OCI-LY7 (cell line): ENCODE results near the gene ABCG2. TPM values are rescaled to one million over a fixed set of nuclear protein-coding genes. Genes with fewer than 3 reads are reported as not detected.

ENCODE experiments used
- BruUV-seq: library from RNA; stranded (reverse); fragments of 400-500 nt; replicated peaks from 2 replicates; lab custom pipeline; 2021; lab: Mats Ljungman, UMichigan
- CTCF ChIA-PET: fragments of 300-600 bp; sonication (Branson Sonifier 250); formaldehyde crosslinking; loops from one replicate; lab custom pipeline; 2022; ENCODE audit warnings: antibody characterized with exemption; ENCODE audit not compliant: unreplicated experiment; lab: Charles Lee
- POLR2A ChIA-PET: fragments of 300-600 bp; sonication (Branson Sonifier 250); formaldehyde crosslinking; loops from one replicate; lab custom pipeline; 2022; ENCODE audit warnings: antibody characterized with exemption; lab: Charles Lee
- DNase-seq: peaks from one replicate; pipeline ENCODE4 v3.0.0-alpha.2; 2015; ENCODE audit warnings: low spot score
- H2AFZ ChIP-seq: fragments of 200-600 bp; sonication (generic), shearing (Covaris generic); 2 replicates; pipeline ENCODE4 v1.6.1; 2014; ENCODE audit warnings: mild to moderate bottlenecking, antibody characterized with exemption, low read length, moderate library complexity
- H3K27ac ChIP-seq: fragments of 200-600 bp; sonication (generic); 2 replicates; pipeline ENCODE4 v1.5.1; 2014; ENCODE audit warnings: mixed run types, low read depth, mild to moderate bottlenecking, moderate library complexity, low read length, inconsistent platforms; ENCODE audit not compliant: poor library complexity, severe bottlenecking
- H3K36me3 ChIP-seq: fragments of 200-600 bp; sonication (generic); 2 replicates; pipeline ENCODE4 v1.6.1; 2014; ENCODE audit warnings: mild to moderate bottlenecking, antibody characterized with exemption, low read length, moderate library complexity, mixed read lengths; ENCODE audit not compliant: insufficient read depth
- H3K4me1 ChIP-seq: fragments of 200-600 bp; sonication (generic); 2 replicates; pipeline ENCODE4 v1.5.1; 2014; ENCODE audit warnings: mild to moderate bottlenecking, low read length; ENCODE audit not compliant: insufficient read depth, poor library complexity, severe bottlenecking
- H3K4me2 ChIP-seq: fragments of 200-600 bp; sonication (generic); 2 replicates; pipeline ENCODE4 v1.6.1; 2014; ENCODE audit warnings: mild to moderate bottlenecking, low read length
- H3K4me3 ChIP-seq: fragments of 200-600 bp; sonication (generic); 2 replicates; pipeline ENCODE4 v1.5.1; 2014; ENCODE audit warnings: mild to moderate bottlenecking, low read depth, low read length; ENCODE audit not compliant: poor library complexity, severe bottlenecking
- H3K79me2 ChIP-seq: fragments of 200-600 bp; sonication (generic); 2 replicates; pipeline ENCODE4 v1.6.1; 2016; ENCODE audit warnings: low read depth, mild to moderate bottlenecking, low read length, moderate library complexity, mixed read lengths; ENCODE audit not compliant: insufficient read depth
- H3K9me2 ChIP-seq: fragments of 200-600 bp; sonication (generic); 2 replicates; pipeline ENCODE4 v1.6.1; 2016; ENCODE audit warnings: mild to moderate bottlenecking, low read length, mixed read lengths; ENCODE audit not compliant: insufficient read depth
- H3K9me3 ChIP-seq: fragments of 200-600 bp; sonication (generic); 2 replicates; pipeline ENCODE4 v1.6.1; 2014; ENCODE audit warnings: mild to moderate bottlenecking, mixed run types, low read length, mixed read lengths
- H4K20me1 ChIP-seq: fragments of 200-600 bp; sonication (generic); 2 replicates; pipeline ENCODE4 v1.6.1; 2014; ENCODE audit warnings: mild to moderate bottlenecking, antibody characterized with exemption, low read length, moderate library complexity, mixed read lengths; ENCODE audit not compliant: insufficient read depth
- CTCF ChIP-seq: fragments of 200-600 bp; sonication (generic); conservative IDR thresholded peaks from 2 replicates; pipeline ENCODE4 v1.5.1; 2014; ENCODE audit warnings: mild to moderate bottlenecking, antibody characterized with exemption, low read length, moderate library complexity, mixed read lengths
- EZH2phosphoT487 ChIP-seq: fragments of 200-600 bp; sonication (generic); IDR thresholded peaks from 2 replicates; pipeline ENCODE4 v1.6.1; 2018; ENCODE audit warnings: low read depth, borderline replicate concordance, mild to moderate bottlenecking, mixed run types, antibody characterized with exemption, low read length, moderate library complexity, mixed read lengths
- intact Hi-C: fragments of 100-400 bp; cut with micrococcal nuclease; formaldehyde crosslinking; loops from one replicate; pipeline ENCODE4 v1.10.0; 2022; ENCODE audit not compliant: unreplicated experiment
- total RNA-seq, 2 experiments: library from RNA; depleted of rRNA in 1 of 2; stranded (reverse); fragments of >200 nt in 1 of 2; shearing (Covaris generic) in 1 of 2; gene quantifications; 2 replicates each; pipeline ENCODE4 v1.2.3, GENCODE V29; 2014 to 2022

Gene ABCG2
- total RNA-seq, 2 experiments from 2014 or later = not detected

- intact Hi-C loops = no loop called here
- Histone ChIP-seq H3K9me3 (no peaks in the 10 kb centered on the region), H2AFZ (no peak overlapping the region), H3K4me2 (no peak overlapping the region), H3K4me1 (no peaks in the 10 kb centered on the region), H3K4me3 (no peak overlapping the region), H3K79me2 (no peaks in the 10 kb centered on the region), H3K36me3 (no peaks in the 10 kb centered on the region), H3K27ac (no peak overlapping the region), H3K9me2 (no peaks in the 10 kb centered on the region), H4K20me1 (no peaks in the 10 kb centered on the region)
- POLR2A ChIA-PET = no interaction called here
- DNase-seq = no peak
- TF ChIP-seq EZH2phosphoT487 = no peak
- TF ChIP-seq CTCF = no peak
- CTCF ChIA-PET = no interaction called here
- BruUV-seq = no TSS peak
Observed at GRCh38 chr4:88144866-88145300, 13.6 kb downstream of the ABCG2 start.

- Histone ChIP-seq H4K20me1 (no peaks in the 10 kb centered on the region), H3K36me3 (no peaks in the 10 kb centered on the region), H3K4me2 (no peak overlapping the region), H2AFZ (no peak overlapping the region), H3K79me2 (no peaks in the 10 kb centered on the region), H3K27ac (no peak overlapping the region), H3K4me1 (no peaks in the 10 kb centered on the region), H3K9me2 (no peaks in the 10 kb centered on the region), H3K9me3 (no peaks in the 10 kb centered on the region), H3K4me3 (no peak overlapping the region)
- TF ChIP-seq CTCF = no peak
- TF ChIP-seq EZH2phosphoT487 = no peak
- POLR2A ChIA-PET = interaction anchor here (0.5 to 0.7 kb wide), 3 partner anchors 338 to 1376 kb away, joined by 3 to 4 read pairs (median 3); no protein-coding TSS in a partner anchor
- DNase-seq = no peak
- intact Hi-C loops = no loop called here
- BruUV-seq = no TSS peak
- CTCF ChIA-PET = no interaction called here
Observed at GRCh38 chr4:88144048-88144447, 14.4 kb downstream of the ABCG2 start.

GRCh38 chr4:88143504-88143903 is 14.9 kb downstream of the ABCG2 start:
- no peaks in the 10 kb centered on the region for H3K9me2 ChIP-seq
- no peak for DNase-seq
- no peak overlapping the region for H2AFZ ChIP-seq
- H3K4me2 ChIP-seq = no peak overlapping the region
- H3K9me3 ChIP-seq = no peaks in the 10 kb centered on the region
- H3K4me3 ChIP-seq = no peak overlapping the region
- TF ChIP-seq CTCF (no peak), EZH2phosphoT487 (no peak)
- intact Hi-C loops = no loop called here
- H3K27ac ChIP-seq = no peak overlapping the region
- no peaks in the 10 kb centered on the region for H3K4me1 ChIP-seq
- H3K36me3 ChIP-seq = no peaks in the 10 kb centered on the region
- BruUV-seq = no TSS peak
- no peaks in the 10 kb centered on the region for H3K79me2 ChIP-seq
- CTCF ChIA-PET = no interaction called here
- no peaks in the 10 kb centered on the region for H4K20me1 ChIP-seq
- POLR2A ChIA-PET = interaction anchor here (0.5 to 0.7 kb wide), 3 partner anchors 339 to 1376 kb away, joined by 3 to 4 read pairs (median 3); no protein-coding TSS in a partner anchor
